ENCODE results near the gene IL1RN. TPM values are rescaled to one million over a fixed set of nuclear protein-coding genes. Genes with fewer than 3 reads are reported as not detected.

IL1RN gene
- total and polyA plus RNA-seq, 2 of the 13 experiments (the other 11 are each of a cell fraction or from before 2014, with no cell fraction given) = 21.2 to 101 TPM

DNA sequence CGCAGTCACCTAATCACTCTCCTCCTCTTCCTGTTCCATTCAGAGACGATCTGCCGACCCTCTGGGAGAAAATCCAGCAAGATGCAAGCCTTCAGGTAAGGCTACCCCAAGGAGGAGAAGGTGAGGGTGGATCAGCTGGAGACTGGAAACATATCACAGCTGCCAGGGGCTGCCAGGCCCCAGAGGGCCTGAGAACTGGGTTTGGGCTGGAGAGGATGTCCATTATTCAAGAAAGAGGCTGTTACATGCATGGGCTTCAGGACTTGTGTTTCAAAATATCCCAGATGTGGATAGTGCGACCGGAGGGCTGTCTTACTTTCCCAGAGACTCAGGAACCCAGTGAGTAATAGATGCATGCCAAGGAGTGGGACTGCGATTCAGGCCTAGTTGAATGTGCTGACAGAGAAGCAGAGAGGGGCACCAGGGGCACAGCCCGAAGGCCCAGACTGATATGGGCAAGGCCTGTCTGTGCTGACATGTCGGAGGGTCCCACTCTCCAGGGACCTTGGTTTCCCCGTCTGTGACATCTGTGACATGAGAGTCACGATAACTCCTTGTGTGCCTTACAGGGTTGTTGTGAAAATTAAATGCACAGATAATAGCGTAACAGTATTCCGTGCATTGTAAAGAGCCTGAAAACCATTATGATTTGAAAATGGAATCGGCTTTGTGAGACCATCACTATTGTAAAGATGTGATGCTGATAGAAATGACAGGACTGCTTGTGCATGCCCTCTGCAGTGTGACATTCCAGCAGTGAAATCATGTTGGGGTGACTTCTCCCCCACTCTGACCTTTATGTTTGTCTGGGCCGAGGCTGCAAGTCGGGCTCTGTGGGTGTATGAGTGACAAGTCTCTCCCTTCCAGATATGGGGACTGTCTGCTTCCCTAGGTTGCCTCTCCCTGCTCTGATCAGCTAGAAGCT lies 510 bp downstream of the IL1RN start:
- no peak for DNase-seq (ENCODE audit: low spot score)
- Histone ChIP-seq H4K20me1 (ENCODE audit: insufficient read depth, low read length) (no peaks in the 10 kb centered on the region), H3K9me3 (ENCODE audit: low read length) (no peaks in the 10 kb centered on the region), H3K36me3 (replicated peaks in 1 of 2; ENCODE audit: control insufficient read depth in 1 of 2, insufficient read depth in 2 of 2, low read length in 2 of 2) (peaks cover 21 to 31% of the 10 kb centered on the region in 2 experiments; a peak in 4 of 5 replicates), H3K4me3 (replicated peaks in 1 of 3; ENCODE audit: insufficient read depth in 1 of 3, low read depth in 2 of 3, low read length in 3 of 3) (peak overlapping the region; percentile 61 to 77 (median 73)), H2AFZ (ENCODE audit: low read length) (no peak overlapping the region), H3K27ac (ENCODE audit: extremely low read length, insufficient read depth, low read length) (peak overlapping the region; percentile 92), H3K4me2 (ENCODE audit: low read depth, low read length) (peak overlapping the region; percentile 95), H3K79me2 (ENCODE audit: insufficient read depth, low read length) (peaks cover 27% of the 10 kb centered on the region), H3K9ac (ENCODE audit: insufficient read depth, low read depth, low read length) (peak overlapping the region; percentile 88), H3K27me3 (ENCODE audit: control insufficient read depth in 1 of 2, insufficient read depth in 2 of 2, low read length in 2 of 2) (no peaks in the 10 kb centered on the region; a peak in 1 of 5 replicates), H3K4me1 (ENCODE audit: insufficient read depth, low read length) (peaks cover 75% of the 10 kb centered on the region)
- POLR2A ChIA-PET = interaction anchor here (0.8 to 5.8 kb wide), 19 partner anchors 9 to 159 kb away, joined by 3 to 45 read pairs (median 7); partner anchors contain the start of gene PSD4
- BruUV-seq (replicated peaks) = TSS peak; percentile 78
- CTCF ChIA-PET (ENCODE audit: low intra/inter-chr PET ratio, low total read pairs) = no interaction called here
- FAIRE-seq = no peak
- intact Hi-C loops (cut with micrococcal nuclease; ENCODE audit: unreplicated experiment) (loop anchor here (1.0 to 2.0 kb wide), 3 partner anchors 39 to 47 kb away; no protein-coding TSS in a partner anchor), in situ Hi-C loops (cut with HindIII; ENCODE audit: extremely low pct_ligation_motif_present, low pct_unique_long_range_greater_than_20kb) (no loop called here)
- ATAC-seq = peak; percentile 8
- 48% methylated on average over 15 of the region's 15 CpGs for WGBS (ENCODE audit: low lambda C conversion rate)
- TF ChIP-seq ZNF460 (CRISPR knock-in tag; IDR thresholded peaks at IDR 0.05; ENCODE audit: borderline replicate concordance) (no peak), CEBPB (IDR thresholded peaks at IDR 0.05; ENCODE audit: borderline replicate concordance, low read depth, low read length) (no peak), ZNF3 (CRISPR knock-in tag; IDR thresholded peaks at IDR 0.05) (no peak), ZNF766 (CRISPR knock-in tag; IDR thresholded peaks at IDR 0.05; ENCODE audit: borderline replicate concordance) (no peak), ZBTB7A (CRISPR knock-in tag; IDR thresholded peaks at IDR 0.05) (no peak), PLRG1 (conservative IDR thresholded peaks at IDR 0.05) (no peak), UBTF (CRISPR knock-in tag; IDR thresholded peaks at IDR 0.05) (no peak), RFX3 (CRISPR knock-in tag; IDR thresholded peaks at IDR 0.05) (no peak), ZFAT (CRISPR knock-in tag; conservative IDR thresholded peaks at IDR 0.05) (no peak), ATAD3A (CRISPR knock-in tag; IDR thresholded peaks at IDR 0.05) (no peak), ZNF788 (CRISPR knock-in tag; IDR thresholded peaks at IDR 0.05; ENCODE audit: borderline replicate concordance) (no peak), ZNF496 (CRISPR knock-in tag; IDR thresholded peaks at IDR 0.05; ENCODE audit: insufficient replicate concordance) (no peak), FOXA3 (CRISPR knock-in tag; IDR thresholded peaks at IDR 0.05) (no peak), SP1 (IDR thresholded peaks at IDR 0.05) (no peak), SP1 (CRISPR knock-in tag; IDR thresholded peaks at IDR 0.05) (no peak), HNF4G (IDR thresholded peaks at IDR 0.05; ENCODE audit: borderline replicate concordance, low read depth, low read length) (no peak), HNF4G (CRISPR knock-in tag; IDR thresholded peaks at IDR 0.05; ENCODE audit: borderline replicate concordance, low read depth) (no peak), SAP130 (CRISPR knock-in tag; IDR thresholded peaks at IDR 0.05; ENCODE audit: low read depth) (peak; percentile 44; the same call in 1 of the 2 replicates), ZNF274 (CRISPR knock-in tag; IDR thresholded peaks at IDR 0.05) (peak; percentile 31; the same call in 1 of the 2 replicates), AGO1 (IDR thresholded peaks at IDR 0.05; ENCODE audit: low read depth, low read length, poor library complexity, severe bottlenecking) (no peak), AGO2 (optimal IDR thresholded peaks at IDR 0.05; ENCODE audit: low read depth, low read length) (no peak)
